ENCODE measurements around the gene TMEM25. TPM values are rescaled to one million over a fixed set of nuclear protein-coding genes. Genes with fewer than 3 reads are reported as not detected.

The TMEM25 gene
- total RNA-seq, 1 donor from 2014 or later, result 72.0 TPM

DNA sequence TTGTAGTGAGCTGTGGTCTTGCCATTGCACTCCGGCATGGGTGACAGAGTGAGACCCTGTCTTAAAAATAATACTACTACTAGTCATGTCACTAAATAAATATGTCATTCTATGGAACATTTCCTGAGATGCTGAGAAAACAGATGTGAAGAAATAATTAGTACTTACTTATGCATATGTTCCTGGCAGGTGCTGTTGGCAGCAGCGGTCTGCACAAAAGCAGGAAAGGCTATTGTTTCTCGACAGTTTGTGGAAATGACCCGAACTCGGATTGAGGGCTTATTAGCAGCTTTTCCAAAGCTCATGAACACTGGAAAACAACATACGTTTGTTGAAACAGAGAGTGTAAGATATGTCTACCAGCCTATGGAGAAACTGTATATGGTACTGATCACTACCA lies 50.1 kb downstream of the TMEM25 start:
- no peak for DNase-seq (ENCODE audit: low read depth)

Other genes with a start within 250 kb of the TMEM25 start
- not detected in 2 replicates for gene CD3E, start 226.5 kb upstream of the TMEM25 start, total RNA-seq
- not detected in 2 replicates for gene CD3D, start 188.5 kb upstream of the TMEM25 start, total RNA-seq
- not detected in 2 replicates for gene CD3G, start 186.8 kb upstream of the TMEM25 start, total RNA-seq
- 34.0 and 42.2 TPM in 2 replicates for gene UBE4A, start 171.6 kb upstream of the TMEM25 start, total RNA-seq
- gene ATP5MG, start 129.6 kb upstream of the TMEM25 start, total RNA-seq, result 43.4 and 56.4 TPM in 2 replicates
- 37.0 and 110 TPM in 2 replicates for gene KMT2A, start 94.7 kb upstream of the TMEM25 start, total RNA-seq
- gene TTC36, start 3.7 kb upstream of the TMEM25 start, total RNA-seq, result 1.4 and 2.6 TPM in 2 replicates
- gene IFT46, start 34.7 kb downstream of the TMEM25 start, total RNA-seq, result 23.1 and 24.7 TPM in 2 replicates
- 141 and 179 TPM in 2 replicates for gene ARCN1, start 41.2 kb downstream of the TMEM25 start, total RNA-seq
- 66.9 and 212 TPM in 2 replicates for gene PHLDB1, start 76.4 kb downstream of the TMEM25 start, total RNA-seq
- gene TREH, start 148.5 kb downstream of the TMEM25 start, total RNA-seq, result not detected in 2 replicates